Neural cell (in vitro differentiated cells): ENCODE data around the gene FETUB.

Experiments used
- EP300 ChIP-seq: fragments of 450-650 bp; conservative IDR thresholded peaks from 2 replicates; pipeline ENCODE4 v1.6.1; 2014; ENCODE audit warnings: antibody characterized with exemption, mild to moderate bottlenecking, moderate library complexity; ENCODE audit not compliant: poor library complexity, severe bottlenecking
- MXI1 ChIP-seq: fragments of 450-650 bp; conservative IDR thresholded peaks from 2 replicates; pipeline ENCODE4 v1.6.1; 2014; ENCODE audit warnings: antibody characterized with exemption, mild to moderate bottlenecking; ENCODE audit not compliant: poor library complexity, severe bottlenecking
- POLR2AphosphoS5 ChIP-seq: IDR thresholded peaks from 2 replicates; pipeline ENCODE4 v1.6.1; 2012
- SMC3 ChIP-seq: fragments of 450-650 bp; conservative IDR thresholded peaks from 2 replicates; pipeline ENCODE4 v1.6.1; 2014; ENCODE audit warnings: antibody characterized with exemption, mild to moderate bottlenecking, moderate library complexity; ENCODE audit not compliant: poor library complexity
- TF ChIP-seq, protein P1 (sequence below): fragments of 450-650 bp; IDR thresholded peaks from 2 replicates; pipeline ENCODE4 v1.5.1; 2014; ENCODE audit warnings: antibody characterized with exemption, mild to moderate bottlenecking, moderate library complexity; ENCODE audit not compliant: poor library complexity, severe bottlenecking
- TF ChIP-seq, protein P2 (sequence below): IDR thresholded peaks from 2 replicates; pipeline ENCODE4 v1.6.1; 2012; ENCODE audit warnings: borderline replicate concordance

DNA sequence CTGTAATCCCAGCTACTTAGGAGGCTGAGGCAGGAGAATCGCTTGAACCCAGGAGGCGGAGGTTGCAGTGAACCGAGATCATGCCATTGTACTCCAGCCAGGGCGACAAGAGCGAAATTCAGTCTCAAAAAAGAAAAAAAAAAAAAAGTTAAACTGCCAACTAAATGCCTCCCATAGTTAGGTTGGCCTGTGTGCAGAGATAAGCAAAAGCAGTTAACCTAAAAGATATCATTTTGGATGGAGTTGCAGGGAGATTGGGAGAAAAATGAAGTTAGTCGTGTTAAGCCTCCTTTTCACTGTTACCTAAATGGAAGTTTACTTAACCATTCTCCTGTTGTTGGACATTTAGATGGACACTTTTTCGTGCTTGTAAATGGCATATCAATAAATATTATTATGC, 11.4 kb upstream of the FETUB start:
- TF ChIP-seq POLR2AphosphoS5 (no peak), EP300 (no peak), SMC3 (no peak), MXI1 (no peak)
- TF ChIP-seq, protein P1, sequence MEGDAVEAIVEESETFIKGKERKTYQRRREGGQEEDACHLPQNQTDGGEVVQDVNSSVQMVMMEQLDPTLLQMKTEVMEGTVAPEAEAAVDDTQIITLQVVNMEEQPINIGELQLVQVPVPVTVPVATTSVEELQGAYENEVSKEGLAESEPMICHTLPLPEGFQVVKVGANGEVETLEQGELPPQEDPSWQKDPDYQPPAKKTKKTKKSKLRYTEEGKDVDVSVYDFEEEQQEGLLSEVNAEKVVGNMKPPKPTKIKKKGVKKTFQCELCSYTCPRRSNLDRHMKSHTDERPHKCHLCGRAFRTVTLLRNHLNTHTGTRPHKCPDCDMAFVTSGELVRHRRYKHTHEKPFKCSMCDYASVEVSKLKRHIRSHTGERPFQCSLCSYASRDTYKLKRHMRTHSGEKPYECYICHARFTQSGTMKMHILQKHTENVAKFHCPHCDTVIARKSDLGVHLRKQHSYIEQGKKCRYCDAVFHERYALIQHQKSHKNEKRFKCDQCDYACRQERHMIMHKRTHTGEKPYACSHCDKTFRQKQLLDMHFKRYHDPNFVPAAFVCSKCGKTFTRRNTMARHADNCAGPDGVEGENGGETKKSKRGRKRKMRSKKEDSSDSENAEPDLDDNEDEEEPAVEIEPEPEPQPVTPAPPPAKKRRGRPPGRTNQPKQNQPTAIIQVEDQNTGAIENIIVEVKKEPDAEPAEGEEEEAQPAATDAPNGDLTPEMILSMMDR: no peak
- TF ChIP-seq, protein P2, sequence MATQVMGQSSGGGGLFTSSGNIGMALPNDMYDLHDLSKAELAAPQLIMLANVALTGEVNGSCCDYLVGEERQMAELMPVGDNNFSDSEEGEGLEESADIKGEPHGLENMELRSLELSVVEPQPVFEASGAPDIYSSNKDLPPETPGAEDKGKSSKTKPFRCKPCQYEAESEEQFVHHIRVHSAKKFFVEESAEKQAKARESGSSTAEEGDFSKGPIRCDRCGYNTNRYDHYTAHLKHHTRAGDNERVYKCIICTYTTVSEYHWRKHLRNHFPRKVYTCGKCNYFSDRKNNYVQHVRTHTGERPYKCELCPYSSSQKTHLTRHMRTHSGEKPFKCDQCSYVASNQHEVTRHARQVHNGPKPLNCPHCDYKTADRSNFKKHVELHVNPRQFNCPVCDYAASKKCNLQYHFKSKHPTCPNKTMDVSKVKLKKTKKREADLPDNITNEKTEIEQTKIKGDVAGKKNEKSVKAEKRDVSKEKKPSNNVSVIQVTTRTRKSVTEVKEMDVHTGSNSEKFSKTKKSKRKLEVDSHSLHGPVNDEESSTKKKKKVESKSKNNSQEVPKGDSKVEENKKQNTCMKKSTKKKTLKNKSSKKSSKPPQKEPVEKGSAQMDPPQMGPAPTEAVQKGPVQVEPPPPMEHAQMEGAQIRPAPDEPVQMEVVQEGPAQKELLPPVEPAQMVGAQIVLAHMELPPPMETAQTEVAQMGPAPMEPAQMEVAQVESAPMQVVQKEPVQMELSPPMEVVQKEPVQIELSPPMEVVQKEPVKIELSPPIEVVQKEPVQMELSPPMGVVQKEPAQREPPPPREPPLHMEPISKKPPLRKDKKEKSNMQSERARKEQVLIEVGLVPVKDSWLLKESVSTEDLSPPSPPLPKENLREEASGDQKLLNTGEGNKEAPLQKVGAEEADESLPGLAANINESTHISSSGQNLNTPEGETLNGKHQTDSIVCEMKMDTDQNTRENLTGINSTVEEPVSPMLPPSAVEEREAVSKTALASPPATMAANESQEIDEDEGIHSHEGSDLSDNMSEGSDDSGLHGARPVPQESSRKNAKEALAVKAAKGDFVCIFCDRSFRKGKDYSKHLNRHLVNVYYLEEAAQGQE: no peak
